ENCODE data around the gene DLGAP5.

Gene DLGAP5

DNA sequence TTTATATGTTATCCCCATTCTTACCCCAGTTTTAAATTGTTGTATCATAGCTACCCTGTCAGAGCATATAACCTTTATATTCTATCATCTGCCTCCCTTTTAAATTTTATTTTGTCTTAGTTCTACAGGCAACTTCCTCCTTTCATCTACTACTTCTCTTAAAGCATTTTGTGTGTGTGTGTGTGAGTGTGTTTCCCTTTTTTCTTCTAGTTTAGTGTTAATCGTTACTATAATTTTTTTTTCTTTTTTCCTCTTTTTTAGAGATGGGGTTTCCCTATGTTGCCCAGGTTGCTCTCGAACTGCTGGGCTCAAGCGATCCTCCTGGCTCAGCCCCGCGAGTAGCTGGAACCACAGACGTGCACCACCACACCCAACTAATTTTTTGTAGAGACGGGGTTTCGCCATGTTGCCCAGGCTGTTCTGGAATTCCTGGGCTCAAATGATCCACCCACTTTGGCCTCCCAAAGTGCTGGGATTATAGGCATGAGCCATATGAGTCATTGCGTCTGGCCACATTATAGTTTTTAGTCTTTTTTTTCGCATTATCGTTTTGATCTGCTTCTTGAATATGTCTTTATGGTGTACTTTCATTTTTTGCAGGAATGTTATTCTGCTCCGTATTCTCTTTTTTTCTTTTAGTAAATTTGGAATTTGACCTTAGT lies 46.8 kb upstream of the DLGAP5 start:
- no peak for TF ChIP-seq EZH2 (IDR thresholded peaks at IDR 0.05; ENCODE audit: borderline replicate concordance, low read length)
- TF ChIP-seq, protein P1, sequence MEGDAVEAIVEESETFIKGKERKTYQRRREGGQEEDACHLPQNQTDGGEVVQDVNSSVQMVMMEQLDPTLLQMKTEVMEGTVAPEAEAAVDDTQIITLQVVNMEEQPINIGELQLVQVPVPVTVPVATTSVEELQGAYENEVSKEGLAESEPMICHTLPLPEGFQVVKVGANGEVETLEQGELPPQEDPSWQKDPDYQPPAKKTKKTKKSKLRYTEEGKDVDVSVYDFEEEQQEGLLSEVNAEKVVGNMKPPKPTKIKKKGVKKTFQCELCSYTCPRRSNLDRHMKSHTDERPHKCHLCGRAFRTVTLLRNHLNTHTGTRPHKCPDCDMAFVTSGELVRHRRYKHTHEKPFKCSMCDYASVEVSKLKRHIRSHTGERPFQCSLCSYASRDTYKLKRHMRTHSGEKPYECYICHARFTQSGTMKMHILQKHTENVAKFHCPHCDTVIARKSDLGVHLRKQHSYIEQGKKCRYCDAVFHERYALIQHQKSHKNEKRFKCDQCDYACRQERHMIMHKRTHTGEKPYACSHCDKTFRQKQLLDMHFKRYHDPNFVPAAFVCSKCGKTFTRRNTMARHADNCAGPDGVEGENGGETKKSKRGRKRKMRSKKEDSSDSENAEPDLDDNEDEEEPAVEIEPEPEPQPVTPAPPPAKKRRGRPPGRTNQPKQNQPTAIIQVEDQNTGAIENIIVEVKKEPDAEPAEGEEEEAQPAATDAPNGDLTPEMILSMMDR (IDR thresholded peaks at IDR 0.05; ENCODE audit: low read length) = no peak
- no peaks in the 10 kb centered on the region for H3K9me3 ChIP-seq (ENCODE audit: low read length)
- no peaks in the 10 kb centered on the region for H3K9me2 ChIP-seq (ENCODE audit: low read depth, low read length)
- no peak overlapping the region for H3K9ac ChIP-seq (ENCODE audit: low read length)
- H3F3A ChIP-seq (ENCODE audit: insufficient read depth, low read length) = no peaks in the 10 kb centered on the region
- H3K4me3 ChIP-seq (ENCODE audit: low read depth, low read length, poor library complexity, severe bottlenecking) = no peak overlapping the region
- no peak overlapping the region for H2AFZ ChIP-seq (ENCODE audit: low read length)
- H3K36me3 ChIP-seq (ENCODE audit: insufficient read depth, low read length) = no peaks in the 10 kb centered on the region
- no peak overlapping the region for H3K27ac ChIP-seq (ENCODE audit: low read depth, low read length, poor library complexity, severe bottlenecking)
- H4K20me1 ChIP-seq (ENCODE audit: insufficient read depth, low read length) = no peaks in the 10 kb centered on the region
- H3K79me2 ChIP-seq (ENCODE audit: insufficient read depth, low read length) = no peaks in the 10 kb centered on the region
- H3K4me2 ChIP-seq (ENCODE audit: low read length) = no peak overlapping the region
- H3K27me3 ChIP-seq (ENCODE audit: insufficient read depth, low read length) = no peaks in the 10 kb centered on the region
- H3K4me1 ChIP-seq (ENCODE audit: insufficient read depth, low read length, severe bottlenecking) = no peaks in the 10 kb centered on the region

DNA sequence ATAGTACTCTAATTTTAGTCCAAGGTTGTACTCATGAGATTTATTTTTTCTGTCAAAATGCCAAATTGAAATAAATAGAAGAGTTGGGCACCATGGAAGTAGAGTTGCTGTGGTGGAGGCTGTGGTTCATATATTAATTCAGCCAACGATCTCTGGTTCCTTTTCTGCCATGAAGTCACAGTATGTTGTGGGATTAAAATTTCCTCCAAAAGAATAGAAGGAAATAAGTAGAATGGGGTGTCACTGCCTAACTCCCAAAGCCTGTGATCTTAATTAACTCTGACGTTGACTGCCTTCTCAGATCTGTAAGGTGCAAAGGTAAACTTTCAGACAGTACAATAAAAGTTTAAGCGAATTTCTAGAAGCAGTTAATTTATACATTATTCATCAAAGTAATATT lies 42.2 kb upstream of the DLGAP5 start:
- Histone ChIP-seq H3K4me2 (ENCODE audit: low read length) (no peak overlapping the region), H3K36me3 (ENCODE audit: insufficient read depth, low read length) (no peaks in the 10 kb centered on the region), H3K4me3 (ENCODE audit: low read depth, low read length, poor library complexity, severe bottlenecking) (no peak overlapping the region), H3K27me3 (ENCODE audit: insufficient read depth, low read length) (no peaks in the 10 kb centered on the region), H3K9ac (ENCODE audit: low read length) (no peak overlapping the region), H3K4me1 (ENCODE audit: insufficient read depth, low read length, severe bottlenecking) (no peaks in the 10 kb centered on the region), H2AFZ (ENCODE audit: low read length) (no peak overlapping the region), H3K27ac (ENCODE audit: low read depth, low read length, poor library complexity, severe bottlenecking) (no peak overlapping the region), H3K9me2 (ENCODE audit: low read depth, low read length) (no peaks in the 10 kb centered on the region), H4K20me1 (ENCODE audit: insufficient read depth, low read length) (no peaks in the 10 kb centered on the region), H3K9me3 (ENCODE audit: low read length) (no peaks in the 10 kb centered on the region), H3K79me2 (ENCODE audit: insufficient read depth, low read length) (no peaks in the 10 kb centered on the region), H3F3A (ENCODE audit: insufficient read depth, low read length) (no peaks in the 10 kb centered on the region)
- TF ChIP-seq, protein P1 (IDR thresholded peaks at IDR 0.05; ENCODE audit: low read length) = no peak
- TF ChIP-seq EZH2 (IDR thresholded peaks at IDR 0.05; ENCODE audit: borderline replicate concordance, low read length) = no peak

DNA sequence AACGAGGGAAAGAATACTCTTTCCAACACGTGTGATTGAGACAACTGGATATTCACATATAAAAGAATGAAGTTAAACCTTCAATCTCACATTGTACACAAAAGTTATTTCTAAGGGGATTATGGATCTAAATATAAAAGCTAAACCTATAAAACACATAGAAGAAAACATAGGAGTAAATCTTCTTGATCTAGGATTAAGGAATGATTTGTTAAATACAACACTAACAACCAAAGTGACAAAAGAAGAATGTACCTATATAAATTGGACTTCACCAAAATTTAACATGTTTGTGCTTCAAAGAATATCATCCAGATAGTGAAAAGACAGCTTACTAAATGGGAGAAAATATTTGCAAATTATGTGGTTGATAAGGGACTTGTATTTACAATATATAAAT lies 36.9 kb upstream of the DLGAP5 start:
- H3K4me2 ChIP-seq (ENCODE audit: low read length) = no peak overlapping the region
- no peak overlapping the region for H2AFZ ChIP-seq (ENCODE audit: low read length)
- H3K27ac ChIP-seq (ENCODE audit: low read depth, low read length, poor library complexity, severe bottlenecking) = no peak overlapping the region
- no peak overlapping the region for H3K4me3 ChIP-seq (ENCODE audit: low read depth, low read length, poor library complexity, severe bottlenecking)
- no peaks in the 10 kb centered on the region for H3F3A ChIP-seq (ENCODE audit: insufficient read depth, low read length)
- no peaks in the 10 kb centered on the region for H3K9me2 ChIP-seq (ENCODE audit: low read depth, low read length)
- no peak overlapping the region for H3K9ac ChIP-seq (ENCODE audit: low read length)
- peaks cover 4% of the 10 kb centered on the region; the same call in 1 of the 2 replicates for H3K9me3 ChIP-seq (ENCODE audit: low read length)
- no peak for TF ChIP-seq EZH2 (IDR thresholded peaks at IDR 0.05; ENCODE audit: borderline replicate concordance, low read length)
- TF ChIP-seq, protein P1 (IDR thresholded peaks at IDR 0.05; ENCODE audit: low read length) = no peak
- H3K27me3 ChIP-seq (ENCODE audit: insufficient read depth, low read length) = no peaks in the 10 kb centered on the region
- no peaks in the 10 kb centered on the region for H3K36me3 ChIP-seq (ENCODE audit: insufficient read depth, low read length)
- H4K20me1 ChIP-seq (ENCODE audit: insufficient read depth, low read length) = no peaks in the 10 kb centered on the region
- no peaks in the 10 kb centered on the region for H3K79me2 ChIP-seq (ENCODE audit: insufficient read depth, low read length)
- H3K4me1 ChIP-seq (ENCODE audit: insufficient read depth, low read length, severe bottlenecking) = no peaks in the 10 kb centered on the region
